Liver (tissue), 9 donors: ENCODE measurements around the gene FBLIM1. TPM values are rescaled to one million over a fixed set of nuclear protein-coding genes. Genes with fewer than 3 reads are reported as not detected.

Experiments
- DNase-seq: peaks from one replicate; pipeline ENCODE4 v3.0.0-alpha.2; 2017; ENCODE audit warnings: low spot score
- H3K27ac ChIP-seq, 2 donors: one replicate each; pipeline ENCODE4 v1.7.0; 2013; ENCODE audit warnings: inconsistent platforms in 2 of 2, low read length in 2 of 2, control low read depth in 1 of 2, low read depth in 1 of 2, mild to moderate bottlenecking in 1 of 2
- H3K27me3 ChIP-seq, 4 donors: one replicate each; pipeline versions ENCODE4 v1.6.1 to v1.7.0; 2013; ENCODE audit warnings: low read length in 3 of 4, inconsistent platforms in 1 of 4, mild to moderate bottlenecking in 1 of 4, moderate library complexity in 1 of 4; ENCODE audit not compliant: control insufficient read depth in 4 of 4, insufficient read depth in 4 of 4
- H3K36me3 ChIP-seq, 4 donors: one replicate each; pipeline versions ENCODE4 v1.6.1 to v1.7.0; 2013; ENCODE audit warnings: low read length in 3 of 4, mild to moderate bottlenecking in 3 of 4, low read depth in 1 of 4, moderate library complexity in 1 of 4; ENCODE audit not compliant: control insufficient read depth in 4 of 4, insufficient read depth in 3 of 4
- H3K4me1 ChIP-seq, 4 donors: one replicate each; pipeline versions ENCODE4 v1.6.1 to v1.7.0; 2013; ENCODE audit warnings: low read length in 3 of 4, mild to moderate bottlenecking in 3 of 4, moderate library complexity in 1 of 4; ENCODE audit not compliant: control insufficient read depth in 4 of 4, insufficient read depth in 4 of 4
- H3K4me3 ChIP-seq, 3 donors: one replicate each; pipeline versions ENCODE4 v1.6.1 to v1.7.0; 2013; ENCODE audit warnings: low read length in 3 of 3, control low read depth in 1 of 3, low read depth in 1 of 3, mild to moderate bottlenecking in 1 of 3
- H3K9ac ChIP-seq, 2 donors: one replicate each; pipeline ENCODE4 v1.7.0; 2013; ENCODE audit warnings: low read length in 2 of 2, mild to moderate bottlenecking in 2 of 2, moderate library complexity in 2 of 2, control low read depth in 1 of 2, low read depth in 1 of 2
- H3K9me3 ChIP-seq, 4 donors: one replicate each; pipeline versions ENCODE4 v1.6.1 to v1.7.0; 2013; ENCODE audit warnings: low read length in 3 of 4; ENCODE audit not compliant: control insufficient read depth in 4 of 4
- EGR1 ChIP-seq, 2 donors: IDR thresholded peaks; 2 replicates each; pipeline ENCODE4 v1.6.1; 2016 to 2018; ENCODE audit warnings: antibody characterized with exemption in 2 of 2, low read depth in 2 of 2
- FOXA1 ChIP-seq: IDR thresholded peaks from 2 replicates; pipeline ENCODE4 v1.6.1; 2016; ENCODE audit warnings: antibody characterized with exemption
- FOXA2 ChIP-seq: IDR thresholded peaks from 2 replicates; pipeline ENCODE4 v1.6.1; 2016; ENCODE audit warnings: antibody characterized with exemption
- GABPA ChIP-seq, 2 donors: IDR thresholded peaks in 1 of 2; conservative IDR thresholded peaks in 1 of 2; 2 replicates each; pipeline ENCODE4 v1.6.1; 2016; ENCODE audit warnings: antibody characterized with exemption in 2 of 2, mild to moderate bottlenecking in 1 of 2, moderate library complexity in 1 of 2
- HNF4A ChIP-seq, 2 donors: conservative IDR thresholded peaks; 2 replicates each; pipeline ENCODE4 v1.6.1; 2016; ENCODE audit warnings: antibody characterized with exemption in 2 of 2, mild to moderate bottlenecking in 2 of 2
- HNF4G ChIP-seq: IDR thresholded peaks from 2 replicates; pipeline ENCODE4 v1.6.1; 2016; ENCODE audit warnings: antibody characterized with exemption
- JUND ChIP-seq, 2 donors: IDR thresholded peaks; 2 replicates each; pipeline ENCODE4 v1.6.1; 2016; ENCODE audit warnings: antibody characterized with exemption in 2 of 2
- NR2F2 ChIP-seq: IDR thresholded peaks from 2 replicates; pipeline ENCODE4 v1.6.1; 2016; ENCODE audit warnings: antibody characterized with exemption
- RAD21 ChIP-seq, 2 donors: IDR thresholded peaks; 2 replicates each; pipeline ENCODE4 v1.6.1; 2016; ENCODE audit warnings: antibody characterized with exemption in 2 of 2, mild to moderate bottlenecking in 2 of 2
- RXRA ChIP-seq, 2 donors: IDR thresholded peaks; 2 replicates each; pipeline ENCODE4 v1.6.1; 2017 to 2018; ENCODE audit warnings: antibody characterized with exemption in 2 of 2, mild to moderate bottlenecking in 1 of 2
- SP1 ChIP-seq: IDR thresholded peaks from 2 replicates; pipeline ENCODE4 v1.6.1; 2018; ENCODE audit warnings: antibody characterized with exemption, mild to moderate bottlenecking
- TAF1 ChIP-seq: conservative IDR thresholded peaks from 2 replicates; pipeline ENCODE4 v1.6.1; 2016; ENCODE audit warnings: antibody characterized with exemption, mild to moderate bottlenecking
- YY1 ChIP-seq: IDR thresholded peaks from 2 replicates; pipeline ENCODE4 v1.6.1; 2016; ENCODE audit warnings: antibody characterized with exemption, mild to moderate bottlenecking
- WGBS: extraction: QIAGEN DNeasy Blood & Tissue Kit; methylation state at CpG from one replicate; pipeline ENCODE4 v1.1.7; 2013; 5-methylcytosine and 5-hydroxymethylcytosine counted together
- polyA plus RNA-seq, 2 donors: library from polyadenylated mRNA; stranded (reverse) in 1 of 2; unstranded in 1 of 2; fragments of 200-250 nt in 1 of 2; fragments of >200 nt in 1 of 2; fragmentation: Nextera tagmentation in 1 of 2; extraction: Ambion mirVana in 1 of 2; gene quantifications; one replicate each; pipeline versions ENCODE4 v1.2.1 to v1.2.3, GENCODE V29; 2013 to 2015
- total RNA-seq, 2 donors: library from RNA; depleted of rRNA; stranded (reverse); fragments of >200 nt; gene quantifications; one replicate each; pipeline ENCODE4 v1.2.3, GENCODE V29; 2014
- TF ChIP-seq, protein P1 (sequence below): IDR thresholded peaks from 2 replicates; pipeline ENCODE4 v1.6.1; 2016; ENCODE audit warnings: antibody characterized with exemption
- TF ChIP-seq, protein P2 (sequence below): IDR thresholded peaks from 2 replicates; pipeline ENCODE4 v1.6.1; 2016; ENCODE audit warnings: antibody characterized with exemption
- TF ChIP-seq, protein P3 (sequence below): fragments of 150-350 bp; IDR thresholded peaks from 2 replicates; pipeline ENCODE4 v1.5.1; 2017; ENCODE audit warnings: improper control_type of control experiment, low read depth, low read length; ENCODE audit not compliant: missing input control
- TF ChIP-seq, protein P4 (sequence below): IDR thresholded peaks from 2 replicates; pipeline ENCODE4 v1.6.1; 2016; ENCODE audit warnings: antibody characterized with exemption, mild to moderate bottlenecking
- TF ChIP-seq, protein P5 (sequence below): IDR thresholded peaks from 2 replicates; pipeline ENCODE4 v1.6.1; 2016; ENCODE audit warnings: antibody characterized with exemption
- donor health status: healthy.
- donor health status: healthy.
- donor health status: healthy.
- donor health status: healthy.
- donor health status: healthy.

The FBLIM1 gene
- total and polyA plus RNA-seq, 4 donors: 3.6 to 6.4 (median 3.7) TPM

DNA sequence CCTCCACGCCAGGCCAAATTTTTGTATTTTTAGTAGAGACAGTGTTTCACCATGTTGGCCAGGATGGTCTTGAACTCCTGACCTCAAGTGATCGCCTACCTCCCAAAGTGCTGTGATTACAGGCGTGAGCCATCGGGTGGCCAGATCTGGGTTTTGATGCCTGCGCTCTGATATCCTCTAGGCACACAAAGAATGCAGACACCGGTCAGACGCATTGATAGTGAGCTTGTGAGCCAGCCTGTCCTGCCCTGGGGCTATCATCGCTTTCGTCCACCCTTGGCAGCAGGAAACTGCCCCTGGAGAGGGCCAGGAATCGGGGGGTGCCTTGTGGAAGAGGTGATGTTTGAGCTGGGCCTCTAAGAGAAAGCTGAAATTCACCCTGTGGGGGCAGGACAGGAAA lies 4.0 kb downstream of the FBLIM1 start:
- Histone ChIP-seq H3K4me1 (peaks cover 0 to 6% (median 5%) of the 10 kb centered on the region in 4 donors), H3K27me3 (no peaks in the 10 kb centered on the region)
- 84% methylated on average over 10 of the region's 10 CpGs for WGBS

More for the DNA sequence above, 4.0 kb downstream of the FBLIM1 start:
- H3K36me3 ChIP-seq: peaks cover 0 to 4% (median 0%) of the 10 kb centered on the region in 4 donors
- no peak for TF ChIP-seq FOXA2
- TF ChIP-seq, protein P1, sequence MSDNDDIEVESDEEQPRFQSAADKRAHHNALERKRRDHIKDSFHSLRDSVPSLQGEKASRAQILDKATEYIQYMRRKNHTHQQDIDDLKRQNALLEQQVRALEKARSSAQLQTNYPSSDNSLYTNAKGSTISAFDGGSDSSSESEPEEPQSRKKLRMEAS: no peak
- TF ChIP-seq YY1: no peak
- TF ChIP-seq JUND (IDR thresholded peaks at IDR 0.05): no peak
- TF ChIP-seq SP1: no peak
- TF ChIP-seq, protein P2, sequence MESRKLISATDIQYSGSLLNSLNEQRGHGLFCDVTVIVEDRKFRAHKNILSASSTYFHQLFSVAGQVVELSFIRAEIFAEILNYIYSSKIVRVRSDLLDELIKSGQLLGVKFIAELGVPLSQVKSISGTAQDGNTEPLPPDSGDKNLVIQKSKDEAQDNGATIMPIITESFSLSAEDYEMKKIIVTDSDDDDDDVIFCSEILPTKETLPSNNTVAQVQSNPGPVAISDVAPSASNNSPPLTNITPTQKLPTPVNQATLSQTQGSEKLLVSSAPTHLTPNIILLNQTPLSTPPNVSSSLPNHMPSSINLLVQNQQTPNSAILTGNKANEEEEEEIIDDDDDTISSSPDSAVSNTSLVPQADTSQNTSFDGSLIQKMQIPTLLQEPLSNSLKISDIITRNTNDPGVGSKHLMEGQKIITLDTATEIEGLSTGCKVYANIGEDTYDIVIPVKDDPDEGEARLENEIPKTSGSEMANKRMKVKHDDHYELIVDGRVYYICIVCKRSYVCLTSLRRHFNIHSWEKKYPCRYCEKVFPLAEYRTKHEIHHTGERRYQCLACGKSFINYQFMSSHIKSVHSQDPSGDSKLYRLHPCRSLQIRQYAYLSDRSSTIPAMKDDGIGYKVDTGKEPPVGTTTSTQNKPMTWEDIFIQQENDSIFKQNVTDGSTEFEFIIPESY: no peak
- TF ChIP-seq FOXA1: no peak
- TF ChIP-seq, protein P3, sequence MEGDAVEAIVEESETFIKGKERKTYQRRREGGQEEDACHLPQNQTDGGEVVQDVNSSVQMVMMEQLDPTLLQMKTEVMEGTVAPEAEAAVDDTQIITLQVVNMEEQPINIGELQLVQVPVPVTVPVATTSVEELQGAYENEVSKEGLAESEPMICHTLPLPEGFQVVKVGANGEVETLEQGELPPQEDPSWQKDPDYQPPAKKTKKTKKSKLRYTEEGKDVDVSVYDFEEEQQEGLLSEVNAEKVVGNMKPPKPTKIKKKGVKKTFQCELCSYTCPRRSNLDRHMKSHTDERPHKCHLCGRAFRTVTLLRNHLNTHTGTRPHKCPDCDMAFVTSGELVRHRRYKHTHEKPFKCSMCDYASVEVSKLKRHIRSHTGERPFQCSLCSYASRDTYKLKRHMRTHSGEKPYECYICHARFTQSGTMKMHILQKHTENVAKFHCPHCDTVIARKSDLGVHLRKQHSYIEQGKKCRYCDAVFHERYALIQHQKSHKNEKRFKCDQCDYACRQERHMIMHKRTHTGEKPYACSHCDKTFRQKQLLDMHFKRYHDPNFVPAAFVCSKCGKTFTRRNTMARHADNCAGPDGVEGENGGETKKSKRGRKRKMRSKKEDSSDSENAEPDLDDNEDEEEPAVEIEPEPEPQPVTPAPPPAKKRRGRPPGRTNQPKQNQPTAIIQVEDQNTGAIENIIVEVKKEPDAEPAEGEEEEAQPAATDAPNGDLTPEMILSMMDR: no peak
- no peak for TF ChIP-seq RAD21 (IDR thresholded peaks at IDR 0.05)
- TF ChIP-seq TAF1: no peak
- TF ChIP-seq, protein P4, sequence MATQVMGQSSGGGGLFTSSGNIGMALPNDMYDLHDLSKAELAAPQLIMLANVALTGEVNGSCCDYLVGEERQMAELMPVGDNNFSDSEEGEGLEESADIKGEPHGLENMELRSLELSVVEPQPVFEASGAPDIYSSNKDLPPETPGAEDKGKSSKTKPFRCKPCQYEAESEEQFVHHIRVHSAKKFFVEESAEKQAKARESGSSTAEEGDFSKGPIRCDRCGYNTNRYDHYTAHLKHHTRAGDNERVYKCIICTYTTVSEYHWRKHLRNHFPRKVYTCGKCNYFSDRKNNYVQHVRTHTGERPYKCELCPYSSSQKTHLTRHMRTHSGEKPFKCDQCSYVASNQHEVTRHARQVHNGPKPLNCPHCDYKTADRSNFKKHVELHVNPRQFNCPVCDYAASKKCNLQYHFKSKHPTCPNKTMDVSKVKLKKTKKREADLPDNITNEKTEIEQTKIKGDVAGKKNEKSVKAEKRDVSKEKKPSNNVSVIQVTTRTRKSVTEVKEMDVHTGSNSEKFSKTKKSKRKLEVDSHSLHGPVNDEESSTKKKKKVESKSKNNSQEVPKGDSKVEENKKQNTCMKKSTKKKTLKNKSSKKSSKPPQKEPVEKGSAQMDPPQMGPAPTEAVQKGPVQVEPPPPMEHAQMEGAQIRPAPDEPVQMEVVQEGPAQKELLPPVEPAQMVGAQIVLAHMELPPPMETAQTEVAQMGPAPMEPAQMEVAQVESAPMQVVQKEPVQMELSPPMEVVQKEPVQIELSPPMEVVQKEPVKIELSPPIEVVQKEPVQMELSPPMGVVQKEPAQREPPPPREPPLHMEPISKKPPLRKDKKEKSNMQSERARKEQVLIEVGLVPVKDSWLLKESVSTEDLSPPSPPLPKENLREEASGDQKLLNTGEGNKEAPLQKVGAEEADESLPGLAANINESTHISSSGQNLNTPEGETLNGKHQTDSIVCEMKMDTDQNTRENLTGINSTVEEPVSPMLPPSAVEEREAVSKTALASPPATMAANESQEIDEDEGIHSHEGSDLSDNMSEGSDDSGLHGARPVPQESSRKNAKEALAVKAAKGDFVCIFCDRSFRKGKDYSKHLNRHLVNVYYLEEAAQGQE: no peak
- TF ChIP-seq HNF4A (conservative IDR thresholded peaks at IDR 0.05): no peak
- TF ChIP-seq, protein P5, sequence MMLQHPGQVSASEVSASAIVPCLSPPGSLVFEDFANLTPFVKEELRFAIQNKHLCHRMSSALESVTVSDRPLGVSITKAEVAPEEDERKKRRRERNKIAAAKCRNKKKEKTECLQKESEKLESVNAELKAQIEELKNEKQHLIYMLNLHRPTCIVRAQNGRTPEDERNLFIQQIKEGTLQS: no peak
- no peak for TF ChIP-seq HNF4G
- TF ChIP-seq GABPA (IDR thresholded peaks at IDR 0.05 in 1 of 2, conservative IDR thresholded peaks at IDR 0.05 in 1 of 2): no peak
- TF ChIP-seq NR2F2: no peak
- no peak for TF ChIP-seq RXRA (IDR thresholded peaks at IDR 0.05)
- no peak for TF ChIP-seq EGR1 (IDR thresholded peaks at IDR 0.05; ENCODE audit: low read depth in 2 of 2)
- H3K4me3 ChIP-seq: no peak overlapping the region
- DNase-seq: no peak
- H3K9ac ChIP-seq: no peak overlapping the region
- H3K27ac ChIP-seq: no peak overlapping the region
- H3K9me3 ChIP-seq: no peaks in the 10 kb centered on the region
